IPS DF 4.7 (cell line): ENCODE measurements around the gene ANO7.

Source experiments
- DNase-seq: peaks from one replicate; pipeline ENCODE4 v3.0.0-alpha.2; 2013; ENCODE audit warnings: low spot score; ENCODE audit errors: extremely low read depth

Gene ANO7

GRCh38 chr2:241157841-241158545 is 30.5 kb upstream of the ANO7 start:
- no peak for DNase-seq

GRCh38 chr2:241158546-241158900 is 30.0 kb upstream of the ANO7 start:
- DNase-seq: no peak

- DNase-seq: no peak
Measured at GRCh38 chr2:241159116-241159515, 29.4 kb upstream of the ANO7 start.

GRCh38 chr2:241160318-241160717 is 28.2 kb upstream of the ANO7 start:
- DNase-seq: no peak

- DNase-seq: no peak
Measured at GRCh38 chr2:241161646-241162281, 26.7 kb upstream of the ANO7 start.

GRCh38 chr2:241163601-241164118 is 24.8 kb upstream of the ANO7 start:
- no peak for DNase-seq

- DNase-seq: no peak
Measured at GRCh38 chr2:241168366-241168765, 20.1 kb upstream of the ANO7 start.

- DNase-seq: no peak
Measured at GRCh38 chr2:241173557-241173956, 14.9 kb upstream of the ANO7 start.

- DNase-seq: no peak
Measured at GRCh38 chr2:241177526-241178334, 10.7 kb upstream of the ANO7 start.

GRCh38 chr2:241178961-241179360 is 9.5 kb upstream of the ANO7 start:
- no peak for DNase-seq

- DNase-seq: no peak
Measured at GRCh38 chr2:241179899-241180298, 8.6 kb upstream of the ANO7 start.

GRCh38 chr2:241180495-241180894 is 8.0 kb upstream of the ANO7 start:
- DNase-seq: peak; percentile 41

- DNase-seq: no peak
Measured at GRCh38 chr2:241182126-241182525, 6.4 kb upstream of the ANO7 start.

GRCh38 chr2:241182531-241183133 is 5.8 kb upstream of the ANO7 start:
- DNase-seq: no peak

GRCh38 chr2:241183221-241183620 is 5.3 kb upstream of the ANO7 start:
- DNase-seq: no peak

GRCh38 chr2:241184901-241185300 is 3.6 kb upstream of the ANO7 start:
- DNase-seq: no peak

GRCh38 chr2:241185961-241186360 is 2.5 kb upstream of the ANO7 start:
- no peak for DNase-seq

- no peak for DNase-seq
Measured at GRCh38 chr2:241187101-241187917, 1.2 kb upstream of the ANO7 start.

- no peak for DNase-seq
Measured at GRCh38 chr2:241187918-241188234, 601 bp upstream of the ANO7 start.

- DNase-seq: no peak
Measured at GRCh38 chr2:241189093-241189855, 797 bp downstream of the ANO7 start.

GRCh38 chr2:241189856-241190201 is 1.4 kb downstream of the ANO7 start:
- no peak for DNase-seq
